ENCODE results near the gene LRRC55.

The LRRC55 gene

GRCh38 chr11:57217053-57217452 is 35.3 kb downstream of the LRRC55 start:
- Histone ChIP-seq H3K23ac (ENCODE audit: low read length) (no peak overlapping the region), H3K4me1 (ENCODE audit: control insufficient read depth in 1 of 2, insufficient read depth in 2 of 2, low read length in 2 of 2) (peaks cover 5 to 16% of the 10 kb centered on the region in 2 experiments), H4K91ac (ENCODE audit: low read depth, low read length) (no peak overlapping the region), H3K4me2 (ENCODE audit: low read length) (no peak overlapping the region), H3K4me3 (ENCODE audit: low read depth, low read length) (no peak overlapping the region), H2BK5ac (ENCODE audit: low read depth, low read length, poor library complexity) (no peak overlapping the region), H3K79me1 (ENCODE audit: low read length) (peaks cover 2% of the 10 kb centered on the region), H3K36me3 (ENCODE audit: control insufficient read depth in 1 of 2, insufficient read depth in 2 of 2, low read length in 2 of 2) (no peaks in the 10 kb centered on the region), H3K4ac (ENCODE audit: low read depth, low read length) (no peak overlapping the region), H3K18ac (ENCODE audit: low read length) (no peak overlapping the region), H3K9me3 (ENCODE audit: insufficient read depth, low read depth, low read length) (no peaks in the 10 kb centered on the region), H4K12ac (ENCODE audit: low read depth, low read length) (no peak overlapping the region), H3K27ac (ENCODE audit: low read depth, low read length) (no peak overlapping the region), H3K79me2 (ENCODE audit: control insufficient read depth, insufficient read depth, low read length, poor library complexity) (no peaks in the 10 kb centered on the region), H2BK12ac (ENCODE audit: low read length) (no peak overlapping the region), H3K14ac (ENCODE audit: low read length) (no peak overlapping the region), H4K8ac (ENCODE audit: low read depth, low read length) (no peak overlapping the region), H3K27me3 (ENCODE audit: insufficient read depth, low read length) (no peaks in the 10 kb centered on the region), H3K9ac (ENCODE audit: low read length) (peak overlapping the region; percentile 28), H2BK120ac (ENCODE audit: insufficient read depth, low read length, poor library complexity) (no peak overlapping the region), H2AFZ (ENCODE audit: insufficient read depth, low read length, poor library complexity) (no peak overlapping the region), H2AK5ac (ENCODE audit: low read length) (no peak overlapping the region)
- WGBS (ENCODE audit: extremely low coverage, insufficient coverage, insufficient read length) = no CpG with 5 or more reads among the region's 4 CpGs
- no peak for DNase-seq

- Histone ChIP-seq H3K27ac (ENCODE audit: low read depth, low read length) (no peak overlapping the region), H3K27me3 (ENCODE audit: insufficient read depth, low read length) (no peaks in the 10 kb centered on the region), H4K91ac (ENCODE audit: low read depth, low read length) (no peak overlapping the region), H3K4ac (ENCODE audit: low read depth, low read length) (no peak overlapping the region), H2BK12ac (ENCODE audit: low read length) (no peak overlapping the region), H2AK5ac (ENCODE audit: low read length) (no peak overlapping the region), H2BK5ac (ENCODE audit: low read depth, low read length, poor library complexity) (no peak overlapping the region), H3K4me2 (ENCODE audit: low read length) (no peak overlapping the region), H2AFZ (ENCODE audit: insufficient read depth, low read length, poor library complexity) (no peak overlapping the region), H2BK120ac (ENCODE audit: insufficient read depth, low read length, poor library complexity) (no peak overlapping the region), H3K4me3 (ENCODE audit: low read depth, low read length) (no peak overlapping the region), H3K18ac (ENCODE audit: low read length) (no peak overlapping the region), H3K23ac (ENCODE audit: low read length) (no peak overlapping the region), H3K36me3 (ENCODE audit: control insufficient read depth in 1 of 2, insufficient read depth in 2 of 2, low read length in 2 of 2) (no peaks in the 10 kb centered on the region), H3K9me3 (ENCODE audit: insufficient read depth, low read depth, low read length) (no peaks in the 10 kb centered on the region), H3K9ac (ENCODE audit: low read length) (no peak overlapping the region), H4K12ac (ENCODE audit: low read depth, low read length) (no peak overlapping the region), H3K79me2 (ENCODE audit: control insufficient read depth, insufficient read depth, low read length, poor library complexity) (no peaks in the 10 kb centered on the region), H3K79me1 (ENCODE audit: low read length) (peaks cover 2% of the 10 kb centered on the region), H3K14ac (ENCODE audit: low read length) (no peak overlapping the region), H3K4me1 (ENCODE audit: control insufficient read depth in 1 of 2, insufficient read depth in 2 of 2, low read length in 2 of 2) (peaks cover 3 to 8% of the 10 kb centered on the region in 2 experiments), H4K8ac (ENCODE audit: low read depth, low read length) (no peak overlapping the region)
- peak in 1 of 2 donors; percentile 40 for DNase-seq
- no CpG with 5 or more reads among the region's 6 CpGs for WGBS (ENCODE audit: extremely low coverage, insufficient coverage, insufficient read length)
Measured at GRCh38 chr11:57219021-57219627, 37.4 kb downstream of the LRRC55 start.

GRCh38 chr11:57222239-57222638 is 40.5 kb downstream of the LRRC55 start:
- no peak for DNase-seq
- no peak overlapping the region for H2AFZ ChIP-seq (ENCODE audit: insufficient read depth, low read length, poor library complexity)
- H2BK5ac ChIP-seq (ENCODE audit: low read depth, low read length, poor library complexity) = no peak overlapping the region
- no peak overlapping the region for H3K4me3 ChIP-seq (ENCODE audit: low read depth, low read length)
- no peak overlapping the region for H3K4me2 ChIP-seq (ENCODE audit: low read length)
- H2BK120ac ChIP-seq (ENCODE audit: insufficient read depth, low read length, poor library complexity) = no peak overlapping the region
- H2BK12ac ChIP-seq (ENCODE audit: low read length) = no peak overlapping the region
- 100% methylated on average over 1 of the region's 1 CpG for whole genome bisulfite sequencing (ENCODE audit: extremely low coverage, insufficient coverage, insufficient read length)
- H3K79me1 ChIP-seq (ENCODE audit: low read length) = no peaks in the 10 kb centered on the region
- no peak overlapping the region for H4K12ac ChIP-seq (ENCODE audit: low read depth, low read length)
- H3K9me3 ChIP-seq (ENCODE audit: insufficient read depth, low read depth, low read length) = no peaks in the 10 kb centered on the region
- peaks cover 0 to 5% of the 10 kb centered on the region in 2 experiments for H3K4me1 ChIP-seq (ENCODE audit: control insufficient read depth in 1 of 2, insufficient read depth in 2 of 2, low read length in 2 of 2)
- H3K4ac ChIP-seq (ENCODE audit: low read depth, low read length) = no peak overlapping the region
- no peak overlapping the region for H3K9ac ChIP-seq (ENCODE audit: low read length)
- no peaks in the 10 kb centered on the region for H3K79me2 ChIP-seq (ENCODE audit: control insufficient read depth, insufficient read depth, low read length, poor library complexity)
- no peaks in the 10 kb centered on the region for H3K36me3 ChIP-seq (ENCODE audit: control insufficient read depth in 1 of 2, insufficient read depth in 2 of 2, low read length in 2 of 2)
- no peak overlapping the region for H3K14ac ChIP-seq (ENCODE audit: low read length)
- H4K8ac ChIP-seq (ENCODE audit: low read depth, low read length) = no peak overlapping the region
- no peak overlapping the region for H3K27ac ChIP-seq (ENCODE audit: low read depth, low read length)
- no peaks in the 10 kb centered on the region for H3K27me3 ChIP-seq (ENCODE audit: insufficient read depth, low read length)
- H3K23ac ChIP-seq (ENCODE audit: low read length) = no peak overlapping the region
- no peak overlapping the region for H3K18ac ChIP-seq (ENCODE audit: low read length)
- no peak overlapping the region for H2AK5ac ChIP-seq (ENCODE audit: low read length)
- no peak overlapping the region for H4K91ac ChIP-seq (ENCODE audit: low read depth, low read length)

GRCh38 chr11:57223601-57224000 is 41.8 kb downstream of the LRRC55 start:
- WGBS (ENCODE audit: extremely low coverage, insufficient coverage, insufficient read length) = no CpG with 5 or more reads among the region's 3 CpGs
- Histone ChIP-seq H2BK12ac (ENCODE audit: low read length) (no peak overlapping the region), H3K4me3 (ENCODE audit: low read depth, low read length) (no peak overlapping the region)

More at GRCh38 chr11:57223601-57224000, 41.8 kb downstream of the LRRC55 start:
- no peak overlapping the region for H2AK5ac ChIP-seq (ENCODE audit: low read length)
- H2BK120ac ChIP-seq (ENCODE audit: insufficient read depth, low read length, poor library complexity) = no peak overlapping the region
- no peak overlapping the region for H4K12ac ChIP-seq (ENCODE audit: low read depth, low read length)
- no peak overlapping the region for H3K23ac ChIP-seq (ENCODE audit: low read length)
- no peak overlapping the region for H2AFZ ChIP-seq (ENCODE audit: insufficient read depth, low read length, poor library complexity)
- H3K27me3 ChIP-seq (ENCODE audit: insufficient read depth, low read length) = no peaks in the 10 kb centered on the region
- no peaks in the 10 kb centered on the region for H3K36me3 ChIP-seq (ENCODE audit: control insufficient read depth in 1 of 2, insufficient read depth in 2 of 2, low read length in 2 of 2)
- no peak overlapping the region for H2BK5ac ChIP-seq (ENCODE audit: low read depth, low read length, poor library complexity)
- H3K4me1 ChIP-seq (ENCODE audit: control insufficient read depth in 1 of 2, insufficient read depth in 2 of 2, low read length in 2 of 2) = peaks cover 0 to 5% of the 10 kb centered on the region in 2 experiments
- no peak overlapping the region for H3K27ac ChIP-seq (ENCODE audit: low read depth, low read length)
- no peak for DNase-seq
- H3K4ac ChIP-seq (ENCODE audit: low read depth, low read length) = no peak overlapping the region
- no peaks in the 10 kb centered on the region for H3K9me3 ChIP-seq (ENCODE audit: insufficient read depth, low read depth, low read length)
- no peak overlapping the region for H4K91ac ChIP-seq (ENCODE audit: low read depth, low read length)
- no peaks in the 10 kb centered on the region for H3K79me1 ChIP-seq (ENCODE audit: low read length)
- H4K8ac ChIP-seq (ENCODE audit: low read depth, low read length) = no peak overlapping the region
- H3K9ac ChIP-seq (ENCODE audit: low read length) = no peak overlapping the region
- no peak overlapping the region for H3K14ac ChIP-seq (ENCODE audit: low read length)
- no peak overlapping the region for H3K4me2 ChIP-seq (ENCODE audit: low read length)
- H3K79me2 ChIP-seq (ENCODE audit: control insufficient read depth, insufficient read depth, low read length, poor library complexity) = no peaks in the 10 kb centered on the region
- H3K18ac ChIP-seq (ENCODE audit: low read length) = no peak overlapping the region
